ENCODE measurements around the gene RHOA.

GRCh38 chr3:49349348-49350114 lies 62.2 kb downstream of the RHOA start:
- TF ChIP-seq CTCF (conservative IDR thresholded peaks at IDR 0.05; ENCODE audit: low read depth, low read length) (no peak), EZH2phosphoT487 (IDR thresholded peaks at IDR 0.05; ENCODE audit: borderline replicate concordance, low read length) (no peak), EZH2 (IDR thresholded peaks at IDR 0.05; ENCODE audit: low read length, unreplicated experiment) (no peak)

All from PC-3 (cell line).